Stimulated activated CD8-positive, alpha-beta memory T cell treated with anti-CD3 and anti-CD28 coated beads, Interleukin-15, amount 100 ng/mL, for 4 hours (primary cell): Measurements from ENCODE around the gene ITPR1.

ENCODE experiments used
- DNase-seq, 2 donors: peaks; one replicate each; pipeline ENCODE4 v3.0.0-alpha.2; 2020; ENCODE audit warnings: low read depth in 2 of 2

The ITPR1 gene

DNA sequence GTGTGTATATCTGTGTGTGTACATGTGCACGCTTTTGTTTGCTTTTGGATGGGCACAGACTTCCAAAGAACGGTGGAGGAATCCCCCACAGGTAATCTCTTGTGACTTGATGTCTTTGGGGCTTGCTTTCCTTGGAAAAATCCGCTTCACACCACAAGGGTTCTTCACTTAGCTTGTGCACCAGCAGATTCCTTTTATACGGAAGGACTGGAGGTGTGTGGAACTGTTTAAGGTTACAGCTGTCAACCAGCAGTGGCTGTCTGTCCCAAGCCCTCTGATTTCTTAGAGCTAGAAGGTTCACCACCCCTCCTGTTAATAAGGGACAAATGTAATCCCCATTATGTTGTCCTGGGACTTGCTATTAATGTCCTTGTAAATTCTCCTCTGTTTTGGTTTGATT is 193.5 kb downstream of the ITPR1 start:
- DNase-seq = no peak

DNA sequence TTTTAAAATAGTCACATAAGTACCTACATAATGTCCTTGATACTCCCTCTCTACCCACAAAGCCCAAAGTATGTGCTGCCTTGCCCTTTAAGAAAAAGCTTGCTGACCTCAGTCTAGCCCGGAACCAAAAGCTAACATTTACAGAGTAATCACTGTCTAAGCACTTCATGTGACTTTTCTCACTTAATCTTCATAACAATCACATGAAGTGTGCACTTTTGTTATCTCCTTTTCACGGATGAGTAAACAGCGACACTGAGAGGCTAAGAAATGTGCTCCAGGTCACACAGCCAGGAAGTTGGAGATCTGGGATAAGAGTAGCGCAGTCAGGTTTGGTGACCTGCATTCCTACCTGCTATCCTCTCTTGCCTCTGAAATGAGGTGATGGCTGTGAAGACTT is 194.0 kb downstream of the ITPR1 start:
- DNase-seq = no peak

DNA sequence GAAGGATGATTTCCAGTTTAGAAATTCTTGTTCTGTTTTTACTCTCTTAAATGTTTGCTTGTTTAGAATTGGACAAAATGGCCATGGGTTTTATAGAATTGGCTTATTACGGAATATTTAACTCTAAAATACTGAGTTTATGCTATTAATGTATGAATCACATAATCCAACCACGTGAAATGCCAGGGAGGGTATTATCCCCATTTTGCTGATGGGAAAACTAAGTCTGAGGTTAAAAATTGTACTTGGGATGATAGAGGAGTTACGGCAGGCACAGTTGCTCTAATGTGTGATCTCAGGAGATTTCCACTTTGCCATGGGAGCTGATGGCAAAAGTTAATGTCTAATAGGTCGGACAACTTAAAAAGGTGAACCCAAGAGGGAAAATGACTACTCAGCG is 194.4 kb downstream of the ITPR1 start:
- no peak for DNase-seq

DNA sequence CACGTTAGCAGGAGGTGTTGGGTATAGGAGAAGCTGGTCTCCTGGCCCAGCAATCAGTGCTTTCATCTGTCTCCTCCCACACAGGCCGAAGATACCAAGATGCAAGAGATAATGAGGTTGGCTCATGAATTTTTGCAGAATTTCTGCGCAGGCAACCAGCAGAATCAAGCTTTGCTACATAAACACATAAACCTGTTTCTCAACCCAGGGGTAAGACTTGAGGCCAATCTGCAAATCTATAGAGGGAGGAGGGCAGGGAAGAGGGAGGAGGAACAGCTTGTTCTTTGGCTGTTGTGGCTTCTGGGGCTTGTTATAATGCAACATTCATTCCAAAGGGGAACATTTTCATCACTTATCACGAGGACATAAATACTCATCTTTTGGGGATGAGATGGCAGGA is 195.3 kb downstream of the ITPR1 start:
- DNase-seq = no peak

DNA sequence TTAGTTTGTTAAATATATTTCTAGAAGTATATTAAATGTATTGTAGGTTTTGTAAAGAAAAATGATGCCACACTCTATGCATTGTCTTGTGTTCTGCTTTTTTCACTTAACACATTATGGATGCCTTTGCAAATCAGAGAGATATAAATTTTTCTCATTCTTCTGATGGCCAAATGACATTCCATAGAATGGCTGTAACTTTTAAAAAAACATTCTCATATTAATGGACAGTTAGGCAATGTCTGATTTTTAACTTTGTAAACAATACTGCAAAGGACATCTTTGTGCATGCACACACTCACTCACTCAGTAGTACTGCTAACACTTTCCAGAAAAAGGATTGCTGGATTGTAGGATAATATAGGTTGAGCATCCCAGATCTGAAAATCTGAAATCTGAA is 195.9 kb downstream of the ITPR1 start:
- DNase-seq = no peak

DNA sequence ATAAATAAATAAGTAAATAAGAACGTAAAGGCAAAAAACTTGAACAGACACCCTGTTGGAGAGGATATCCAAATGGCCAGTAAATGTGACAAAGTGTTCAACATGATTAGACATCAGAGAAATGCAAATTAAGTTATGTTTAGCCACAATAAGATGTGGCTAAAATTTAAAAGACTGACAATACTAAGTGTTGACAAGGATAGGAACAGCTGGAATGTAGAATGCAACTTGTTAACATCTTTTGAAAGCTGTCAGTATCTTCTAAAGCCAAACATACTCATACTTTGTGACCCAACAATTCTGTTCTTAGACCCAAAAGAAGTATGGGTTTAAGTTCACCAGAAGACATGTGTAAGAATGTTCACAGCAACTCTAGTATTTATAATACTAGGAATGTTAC is 197.1 kb downstream of the ITPR1 start:
- no peak for DNase-seq

DNA sequence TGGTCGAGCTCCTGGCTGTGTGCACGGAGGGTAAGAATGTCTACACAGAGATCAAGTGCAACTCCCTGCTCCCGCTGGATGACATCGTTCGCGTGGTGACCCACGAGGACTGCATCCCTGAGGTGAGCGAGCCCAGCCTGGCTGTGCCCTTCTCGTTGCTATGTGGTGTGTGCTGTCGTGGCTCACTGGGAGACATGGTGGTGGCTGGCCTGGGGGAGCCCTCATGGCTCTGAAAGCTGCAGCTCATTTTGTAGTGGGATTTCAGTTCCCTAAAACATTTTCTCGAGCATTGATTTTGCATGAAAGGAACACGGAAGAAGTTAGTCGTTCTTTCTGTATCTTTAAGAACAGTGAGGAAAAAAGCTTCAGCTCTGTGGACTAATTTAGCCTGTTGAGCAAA is 200.5 kb downstream of the ITPR1 start:
- no peak for DNase-seq

DNA sequence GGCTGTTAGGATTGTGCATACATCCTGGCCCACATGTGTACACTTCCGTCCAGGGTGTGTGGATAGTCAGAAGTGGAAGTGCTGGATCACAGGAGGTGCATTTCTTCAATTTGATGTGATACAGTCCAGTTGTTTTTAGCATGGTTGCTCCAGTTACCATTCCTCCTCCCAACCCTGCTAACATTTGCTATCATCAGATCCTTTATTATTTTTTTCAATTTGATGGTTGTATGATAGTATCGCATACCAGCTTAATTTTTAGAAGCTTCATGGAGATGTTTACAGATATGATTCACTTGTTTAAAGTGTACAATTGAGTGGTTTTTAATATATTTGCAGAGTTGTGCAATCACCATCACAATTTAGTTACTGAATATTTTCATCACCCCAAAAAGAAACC is 202.7 kb downstream of the ITPR1 start:
- DNase-seq = no peak

DNA sequence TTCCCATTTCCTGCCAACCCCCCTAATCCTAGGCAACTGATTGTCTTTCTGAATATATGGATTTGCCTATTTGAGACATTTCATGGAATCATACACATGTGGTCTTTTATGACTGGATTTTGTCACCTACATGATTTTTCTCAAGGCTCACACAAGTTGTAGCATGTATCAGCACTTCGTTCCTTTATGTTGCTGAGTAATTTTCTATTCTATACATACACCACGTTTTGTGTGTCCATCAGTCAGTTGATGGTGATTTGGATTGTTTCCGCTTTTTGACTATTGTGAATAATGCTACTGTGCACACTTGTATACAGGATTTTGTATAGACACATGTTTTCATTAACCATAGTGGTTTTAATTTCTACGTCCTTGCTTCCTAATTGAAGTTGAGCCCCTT is 203.1 kb downstream of the ITPR1 start:
- no peak for DNase-seq

DNA sequence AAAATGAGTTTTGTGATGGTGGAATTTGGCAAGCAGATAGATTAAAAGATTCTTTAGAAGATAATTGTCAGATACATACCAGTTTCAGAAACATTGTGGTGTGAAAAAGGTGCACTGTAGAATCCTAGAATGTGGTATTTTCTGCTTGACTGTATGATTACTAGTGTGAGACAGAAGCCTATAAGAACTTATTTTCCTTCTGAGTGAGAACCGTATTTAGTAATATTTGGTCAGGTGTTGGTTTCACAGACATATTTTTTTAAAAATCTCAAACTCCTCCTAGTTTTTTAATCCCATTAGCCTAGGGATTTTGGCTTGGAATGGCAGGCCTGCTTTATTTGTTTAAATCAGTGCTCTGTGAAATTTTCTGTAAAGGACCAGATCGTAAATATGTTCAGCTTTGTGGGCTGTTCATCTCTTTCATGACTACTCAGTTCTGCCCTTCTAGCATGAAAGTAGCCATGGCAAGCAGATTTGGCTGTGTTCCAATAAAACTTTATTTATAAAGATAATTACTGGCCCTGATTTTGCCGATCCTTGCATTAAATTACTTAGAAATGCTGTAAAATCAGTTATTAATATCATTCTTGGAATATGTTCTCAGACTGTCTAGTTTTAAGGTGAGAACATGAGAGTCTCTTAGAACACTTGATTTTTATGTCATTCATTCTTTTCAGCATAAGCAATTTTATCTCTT is 205.1 kb downstream of the ITPR1 start:
- DNase-seq = no peak

DNA sequence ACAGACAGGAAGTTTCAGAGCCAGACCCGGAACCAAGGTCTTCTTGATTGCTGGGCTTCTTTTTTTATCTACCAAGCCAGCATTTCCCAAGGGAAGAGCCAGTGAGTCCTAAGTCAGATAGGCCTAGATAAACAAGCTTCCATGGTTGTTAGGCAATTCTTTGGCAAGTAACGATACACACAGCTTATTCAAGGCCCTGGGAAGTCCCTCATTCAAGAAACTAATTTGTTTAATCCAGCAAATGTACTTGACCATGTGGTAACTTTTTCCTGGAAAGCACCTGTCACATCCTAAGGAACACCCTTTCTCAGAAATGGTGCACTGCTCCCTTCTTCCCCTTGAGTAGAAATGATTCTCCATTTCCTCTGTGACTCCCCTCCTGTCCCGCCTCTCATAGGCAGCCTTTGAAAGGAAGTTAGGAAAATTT is 209.9 kb downstream of the ITPR1 start:
- DNase-seq = no peak

DNA sequence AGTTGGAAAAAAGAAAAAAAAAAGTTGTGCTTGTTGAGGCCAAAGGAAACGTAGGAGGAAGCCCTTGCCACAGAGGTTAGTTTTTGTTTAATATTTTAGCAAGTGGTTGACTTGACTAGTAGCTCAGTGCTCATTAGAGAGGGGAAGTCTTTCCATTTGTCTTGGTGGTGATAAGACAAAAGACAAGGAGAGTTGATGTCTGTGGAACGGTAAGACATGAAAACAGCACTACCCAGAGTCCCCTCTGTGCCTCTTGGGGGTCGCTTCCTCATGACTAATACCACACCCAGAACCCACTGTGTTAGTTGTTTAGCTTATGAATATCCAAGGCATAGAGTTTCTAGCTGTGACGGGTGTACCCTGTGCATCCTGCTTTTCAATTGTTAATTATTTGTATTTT is 211.4 kb downstream of the ITPR1 start:
- no peak for DNase-seq

DNA sequence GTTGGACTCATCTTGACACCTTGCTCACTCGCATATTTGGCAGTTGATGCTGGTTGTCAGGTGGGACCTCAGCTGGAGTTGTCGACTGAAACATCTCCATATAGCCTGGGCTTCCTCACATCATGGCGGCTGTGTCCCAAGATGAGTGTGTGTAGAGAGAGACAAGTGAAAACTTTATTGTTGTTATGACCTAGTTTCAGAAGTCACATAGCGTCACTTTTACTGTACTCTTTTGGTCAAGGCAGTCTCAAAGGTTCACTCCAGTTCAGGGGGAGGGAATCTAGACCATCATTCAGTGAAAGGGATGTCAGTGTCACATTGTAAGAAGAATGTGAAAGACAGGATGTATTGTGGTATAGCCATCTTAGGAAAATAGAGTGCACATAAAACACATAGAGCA is 214.2 kb downstream of the ITPR1 start:
- no peak for DNase-seq

DNA sequence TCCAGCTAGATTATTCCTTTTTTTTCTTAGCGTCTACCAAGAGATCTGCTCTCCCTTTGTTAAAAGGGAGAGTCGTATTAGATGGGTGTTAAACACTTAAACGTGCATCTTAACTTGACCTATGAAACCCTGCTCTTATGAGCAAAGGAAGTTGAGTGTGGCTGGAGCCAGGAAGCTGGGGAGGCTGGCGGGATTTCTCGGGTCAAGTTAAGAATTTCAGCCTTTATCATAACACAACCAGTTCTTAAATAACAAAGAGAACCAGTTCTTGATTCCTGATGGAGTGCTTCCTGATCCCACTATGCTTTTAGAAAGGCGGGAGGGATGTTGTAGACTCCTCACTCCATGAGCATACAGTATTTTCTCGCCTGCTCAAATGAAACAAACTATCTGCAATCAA is 215.1 kb downstream of the ITPR1 start:
- DNase-seq = no peak

DNA sequence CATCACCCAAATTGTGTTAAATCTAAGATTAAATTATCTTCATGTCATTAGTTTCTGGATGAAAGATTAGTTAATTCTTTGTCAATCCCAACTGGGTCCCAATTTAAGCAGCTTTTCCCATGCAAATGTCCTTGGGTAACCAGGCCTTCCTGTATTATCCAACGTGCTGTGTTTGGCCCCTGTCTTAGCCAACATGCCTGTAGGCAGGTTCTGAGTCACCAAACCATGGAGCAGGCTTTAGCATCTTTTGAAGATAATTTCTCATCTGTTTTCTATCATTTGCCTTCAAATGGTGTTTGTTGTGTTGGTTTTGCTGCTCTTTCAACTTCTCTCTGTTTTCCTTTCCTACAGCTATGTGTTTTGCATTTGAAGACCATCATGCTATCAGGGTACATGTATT is 216.2 kb downstream of the ITPR1 start:
- DNase-seq = no peak

DNA sequence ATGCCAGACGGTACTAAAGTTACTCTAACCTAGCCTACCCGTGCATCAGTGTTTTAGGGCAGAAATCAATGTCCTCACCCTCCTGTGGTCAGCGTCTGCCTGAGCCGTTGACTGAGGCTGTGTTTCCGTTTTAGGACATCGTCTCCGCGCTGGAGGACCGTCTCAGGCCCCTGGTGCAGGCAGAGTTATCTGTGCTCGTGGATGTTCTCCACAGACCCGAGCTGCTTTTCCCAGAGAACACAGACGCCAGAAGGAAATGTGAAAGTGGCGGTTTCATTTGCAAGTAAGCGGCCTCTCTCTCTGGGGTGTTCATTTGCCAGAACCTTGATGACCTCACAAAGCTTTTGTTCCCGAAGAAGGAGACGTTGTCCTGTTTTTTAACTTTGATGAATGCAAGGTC is 217.0 kb downstream of the ITPR1 start:
- DNase-seq = no peak

DNA sequence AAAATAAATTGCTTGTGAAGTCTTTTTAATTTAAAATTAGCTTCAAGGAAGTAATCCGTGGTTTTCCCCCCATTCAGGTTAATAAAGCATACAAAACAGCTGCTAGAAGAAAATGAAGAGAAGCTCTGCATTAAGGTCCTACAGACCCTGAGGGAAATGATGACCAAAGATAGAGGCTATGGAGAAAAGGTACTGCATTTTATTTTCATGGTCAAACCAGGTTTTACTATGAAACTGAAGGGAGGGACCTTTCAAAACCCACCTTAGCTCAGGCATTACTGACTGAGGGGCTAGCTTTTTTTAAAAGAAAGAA is 218.5 kb downstream of the ITPR1 start:
- no peak for DNase-seq

DNA sequence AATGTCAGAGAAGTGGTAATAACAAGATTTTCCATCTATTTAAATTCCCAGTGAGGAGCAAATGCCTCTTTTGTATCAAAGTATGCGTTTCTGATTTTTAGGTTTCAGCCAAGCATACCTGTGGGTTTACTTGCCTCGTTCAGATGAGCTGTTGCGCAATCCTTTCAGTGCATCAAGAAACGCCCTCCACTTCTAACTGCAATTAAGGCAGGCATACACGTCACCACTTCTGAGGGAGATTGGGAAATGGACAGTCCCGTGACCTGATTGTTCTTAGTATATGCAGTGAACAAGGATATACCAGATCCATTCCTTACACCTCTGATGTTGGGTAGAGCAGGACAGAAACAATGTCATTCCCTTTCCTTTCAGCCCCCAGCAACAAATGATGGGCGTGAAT is 219.0 kb downstream of the ITPR1 start:
- DNase-seq = no peak

DNA sequence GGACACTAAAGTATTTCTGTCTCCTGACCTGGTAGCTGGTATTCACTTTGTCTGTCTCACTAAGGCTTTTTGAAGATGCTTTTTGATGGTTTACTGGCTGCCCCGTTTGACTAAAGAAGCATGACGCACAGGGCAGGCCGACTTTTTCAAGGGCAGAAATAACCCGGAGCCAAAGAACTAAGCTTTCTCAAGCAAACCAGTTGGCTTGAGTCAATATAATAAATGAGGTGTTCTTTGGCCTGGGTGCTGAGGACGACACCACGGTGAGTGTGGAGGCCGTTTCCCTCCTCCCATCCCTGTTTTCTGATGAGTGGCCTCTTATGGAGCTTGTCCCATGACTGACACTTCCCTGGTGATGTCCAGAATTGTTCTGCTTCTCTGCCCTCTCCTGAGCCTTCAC is 220.9 kb downstream of the ITPR1 start:
- no peak for DNase-seq

DNA sequence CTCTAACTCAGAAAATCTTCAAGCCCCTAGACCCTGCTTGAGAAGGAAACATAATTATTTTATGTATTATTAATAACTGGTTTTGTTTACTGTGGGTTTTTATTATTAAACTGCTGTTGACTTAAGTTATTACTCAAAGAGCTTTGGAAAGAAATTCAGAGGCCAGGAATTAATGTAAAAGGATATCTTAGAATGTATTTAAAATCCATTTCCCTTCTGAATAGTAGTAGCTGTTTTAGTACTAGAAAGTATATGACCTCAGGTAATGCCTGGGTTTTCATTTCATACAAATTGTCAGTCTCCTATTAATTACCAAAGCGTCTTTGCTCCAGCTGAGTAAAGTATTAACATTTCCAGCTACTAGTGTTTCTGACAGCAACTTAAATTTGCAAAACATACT is 223.1 kb downstream of the ITPR1 start:
- DNase-seq = no peak

DNA sequence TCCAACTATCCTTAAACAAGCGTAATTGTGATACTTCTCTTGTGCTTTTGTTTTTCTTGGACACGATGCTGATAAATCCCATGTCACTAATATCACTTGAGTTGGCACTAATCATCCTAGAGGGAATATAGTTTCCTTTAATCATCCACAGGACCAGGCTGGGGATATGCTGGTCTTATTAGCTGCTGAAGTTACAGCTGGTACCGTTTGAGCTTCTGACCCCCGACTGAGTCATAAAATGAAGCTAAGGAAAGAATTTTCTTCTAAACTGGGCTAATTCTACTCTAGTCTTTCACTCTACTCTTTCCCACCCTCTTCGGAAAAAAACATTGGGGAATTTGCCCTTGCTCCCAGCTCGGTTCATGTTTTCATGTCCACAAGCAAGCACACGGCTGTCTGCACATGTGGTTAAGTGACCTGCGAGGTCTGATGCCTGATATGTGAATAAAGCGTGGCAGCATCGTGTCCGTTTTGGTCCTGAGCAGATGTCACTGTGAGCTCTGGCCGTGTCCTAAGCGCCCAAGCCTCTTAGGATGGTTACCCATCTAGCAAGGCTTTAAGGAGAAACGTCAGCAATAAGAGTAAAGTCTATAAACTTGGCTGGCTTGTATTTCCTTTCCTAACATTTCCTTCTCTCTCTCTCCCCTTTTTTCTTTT is 223.7 kb downstream of the ITPR1 start:
- no peak for DNase-seq

DNA sequence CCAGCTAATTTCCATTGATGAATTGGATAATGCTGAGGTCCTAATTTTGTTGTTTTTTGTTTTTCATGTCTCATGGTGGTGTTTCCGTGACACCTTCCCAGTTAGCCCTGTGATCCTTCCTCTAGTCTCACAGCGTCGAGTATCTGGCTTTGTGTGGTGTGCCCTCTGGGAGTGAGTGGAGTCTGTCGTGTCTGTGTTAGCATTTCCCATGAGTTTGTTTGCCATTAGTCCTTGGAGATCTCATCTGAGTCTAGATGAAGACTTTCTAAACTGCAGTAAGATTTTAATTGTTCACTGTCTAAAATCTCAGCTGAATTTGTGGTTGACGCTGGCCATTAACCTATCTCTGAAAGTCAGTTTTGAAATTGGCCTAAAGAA is 224.2 kb downstream of the ITPR1 start:
- DNase-seq = no peak

DNA sequence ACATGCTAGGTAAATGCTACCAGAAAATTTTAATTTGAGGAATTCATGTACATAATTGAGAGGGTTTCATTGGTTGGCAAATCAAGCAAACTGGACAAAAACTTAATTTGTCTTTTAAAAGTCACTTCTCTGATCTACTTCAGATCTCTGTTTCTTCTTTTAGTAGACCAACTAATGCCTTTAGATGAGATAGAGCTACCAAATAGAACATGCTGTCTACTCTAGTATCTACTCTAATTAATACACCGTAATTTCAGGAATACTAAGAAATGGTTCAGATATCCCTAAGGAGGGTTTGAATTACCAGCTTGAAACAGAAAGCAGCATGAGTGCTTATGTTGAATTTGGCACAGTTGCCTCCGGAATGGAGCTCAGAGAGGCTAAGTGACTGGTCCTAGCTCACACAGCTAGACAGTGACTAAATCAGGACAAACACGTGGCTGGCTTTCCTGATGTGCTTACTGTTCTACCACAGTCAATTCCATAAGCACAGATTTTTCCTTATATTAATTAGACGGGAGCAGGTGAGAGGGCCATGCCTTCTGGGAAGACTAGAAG is 225.1 kb downstream of the ITPR1 start:
- DNase-seq = no peak

DNA sequence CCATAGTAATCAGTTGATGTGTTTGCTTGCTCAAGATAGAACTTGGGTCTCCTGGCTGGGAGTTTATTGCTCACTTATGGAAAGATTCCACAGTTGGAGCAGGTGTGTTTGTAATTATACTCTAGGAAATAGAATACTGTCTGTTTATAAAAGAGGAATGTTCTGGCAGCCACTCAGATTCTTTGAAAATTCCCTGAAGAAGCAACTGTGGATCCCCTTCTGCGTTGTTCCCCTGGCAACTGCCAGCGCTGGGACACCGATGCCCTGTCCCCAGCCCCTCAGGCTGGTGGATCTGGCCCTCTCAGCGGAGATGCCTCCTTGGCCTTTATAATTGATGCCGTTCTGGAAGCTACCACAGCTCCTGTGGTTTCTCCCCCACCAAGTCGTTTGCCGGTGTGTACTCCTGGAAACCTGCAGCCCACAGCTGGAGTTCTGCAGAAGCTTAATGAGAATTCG is 225.9 kb downstream of the ITPR1 start:
- no peak for DNase-seq
